DMS 273 (cell line): ENCODE data around the gene FGGY.
"Not testable (repeated sequence)": the region's sequence is repeated elsewhere in the genome, so short reads cannot be mapped to it uniquely, and the experiment has no call there.

Source experiments
- DNase-seq: peaks from one replicate; lab custom pipeline; 2025; ENCODE audit not compliant: unreplicated experiment; lab: John Stamatoyannopoulos, UW

The FGGY gene

DNA sequence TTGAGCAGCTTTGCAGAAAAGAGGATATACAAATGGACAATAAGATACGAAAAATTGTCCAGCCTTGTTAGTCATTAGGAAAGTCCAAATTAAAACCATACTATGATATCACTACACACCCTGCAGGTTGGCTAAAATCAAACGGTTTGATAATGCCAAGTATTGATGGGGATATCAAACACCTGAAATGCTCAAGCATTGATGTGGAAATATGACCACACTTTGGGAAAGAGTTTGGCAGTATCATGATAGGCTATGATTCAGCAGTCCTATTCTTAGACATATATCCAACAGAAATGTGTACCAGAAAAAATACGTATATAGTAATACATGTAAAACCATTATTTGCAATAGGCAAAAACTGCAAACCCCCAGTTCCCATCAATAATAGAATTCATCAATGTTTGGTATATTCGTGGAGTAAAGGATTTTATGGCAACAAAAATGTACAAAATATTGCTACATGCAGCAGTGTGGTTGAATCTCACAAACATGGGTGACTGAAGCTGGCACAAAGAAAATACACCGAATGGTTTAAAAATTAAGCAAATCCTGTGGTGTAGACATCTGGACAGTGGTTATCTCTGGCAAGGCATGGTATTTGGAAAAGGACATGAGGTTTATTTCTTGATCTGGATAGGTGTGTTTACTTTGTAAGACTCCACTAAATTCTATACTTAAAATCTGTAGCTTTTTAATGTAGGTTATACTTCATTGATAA lies 243.2 kb downstream of the FGGY start:
- DNase-seq, result no peak

DNA sequence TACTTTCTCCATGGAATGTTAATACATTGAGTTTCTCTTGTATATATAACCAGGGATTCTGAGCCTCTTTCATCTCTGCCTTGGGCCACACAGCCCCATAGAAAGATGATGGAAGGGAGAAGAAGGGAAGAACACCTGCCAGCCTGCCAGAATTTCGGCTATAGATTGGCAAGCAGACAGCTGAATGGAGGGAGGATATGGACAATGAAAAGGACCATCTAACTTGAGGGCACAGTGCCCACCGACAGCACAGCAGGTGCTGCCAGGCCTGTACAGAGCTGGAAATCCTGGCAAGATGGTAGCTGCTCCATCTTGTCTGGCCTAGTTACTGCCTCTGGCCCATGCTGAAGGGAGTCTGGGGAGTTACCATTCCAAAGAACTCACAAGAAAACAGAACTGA lies 244.3 kb downstream of the FGGY start:
- DNase-seq, result peak; percentile 26

DNA sequence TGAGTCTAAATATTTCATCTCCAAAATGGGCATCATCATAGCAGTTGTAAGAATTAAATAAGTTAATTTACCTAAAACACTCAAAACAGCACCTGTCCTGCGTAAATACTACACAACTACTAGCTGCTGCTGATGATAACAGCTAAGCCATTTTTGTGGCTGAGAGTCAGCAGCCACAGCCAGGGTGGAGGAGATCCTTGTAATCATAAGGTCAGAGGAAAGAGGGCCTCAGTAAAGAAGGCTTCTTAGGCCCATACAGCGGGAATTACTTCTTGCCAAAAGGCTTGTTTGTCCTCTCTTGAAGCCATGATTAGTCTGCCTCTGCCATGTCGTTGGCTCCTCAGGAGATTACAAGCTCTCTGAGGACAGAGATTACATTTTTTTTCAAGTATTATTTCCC lies 245.0 kb downstream of the FGGY start:
- no peak for DNase-seq

DNA sequence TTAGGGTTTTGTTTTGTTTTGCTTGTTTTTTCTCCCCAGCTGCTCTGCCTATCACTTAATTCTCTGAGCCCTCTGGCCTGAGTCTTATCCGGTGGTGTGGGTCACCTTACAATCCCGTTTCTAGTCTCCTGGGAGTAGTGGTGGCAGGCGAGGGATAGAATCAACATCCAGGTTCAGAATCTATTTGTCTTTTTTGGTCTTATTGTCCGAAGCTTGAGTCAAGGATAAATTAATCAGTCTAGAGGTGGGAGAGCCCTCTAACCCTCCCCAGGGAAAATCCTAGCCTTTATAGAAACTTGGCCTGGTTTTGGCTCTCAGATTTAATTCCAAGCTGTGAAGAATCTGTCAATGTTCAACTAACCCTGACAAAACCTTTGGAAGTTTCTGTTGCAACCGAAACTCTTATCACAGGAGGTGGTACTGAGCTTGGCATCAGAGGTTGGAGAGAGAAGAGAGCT lies 246.3 kb downstream of the FGGY start:
- DNase-seq, result peak; percentile 50

DNA sequence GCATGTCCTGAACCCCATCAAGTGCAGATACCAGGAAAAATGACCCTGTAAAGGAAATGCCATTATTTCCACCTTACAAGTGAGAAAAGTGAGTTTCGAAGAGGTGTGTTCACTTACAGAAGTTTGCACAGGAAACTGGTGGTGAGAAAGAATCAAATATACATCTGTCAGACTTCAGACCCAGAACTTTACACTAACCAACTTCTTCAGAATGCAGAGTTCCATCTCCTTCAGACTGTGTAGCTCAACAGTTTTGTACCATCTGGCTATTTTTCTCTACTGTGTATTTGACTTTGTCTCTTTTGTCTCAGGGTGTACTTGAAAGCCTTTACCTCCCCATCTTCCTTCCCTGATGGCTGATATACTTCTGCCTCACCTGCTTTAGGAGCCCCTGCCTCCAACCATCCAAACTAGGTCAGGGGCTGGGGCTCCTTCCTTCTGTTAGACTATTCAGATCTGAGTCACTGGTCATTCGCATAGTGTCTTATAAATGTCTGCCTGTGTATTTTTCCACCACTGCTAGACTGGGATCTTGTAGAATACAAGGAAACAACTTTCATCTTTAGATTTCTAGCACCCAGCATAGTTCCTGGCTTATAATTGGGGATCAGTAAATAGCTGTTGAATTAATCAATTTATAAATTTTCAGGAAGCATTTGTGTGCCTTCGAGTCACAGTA lies 247.9 kb downstream of the FGGY start:
- DNase-seq, result no peak

DNA sequence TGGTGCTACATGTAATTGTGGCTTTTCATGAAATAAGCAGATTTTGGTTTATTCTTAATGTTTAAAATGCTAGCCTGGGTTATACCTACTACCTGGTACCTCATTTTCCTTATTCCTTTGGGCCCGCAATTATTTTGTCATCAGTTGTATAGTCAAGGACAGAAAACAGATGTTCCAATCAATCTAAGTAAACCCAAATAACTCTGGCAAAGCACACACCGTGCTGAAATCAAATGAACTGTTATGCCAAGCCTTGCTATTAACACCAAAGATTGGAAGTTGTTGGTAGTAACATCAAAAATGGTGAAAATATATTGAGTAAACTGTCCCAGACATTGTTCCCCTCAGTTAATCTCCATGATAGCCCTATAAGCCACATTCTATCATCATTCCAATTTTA lies 248.9 kb downstream of the FGGY start:
- no peak for DNase-seq

DNA sequence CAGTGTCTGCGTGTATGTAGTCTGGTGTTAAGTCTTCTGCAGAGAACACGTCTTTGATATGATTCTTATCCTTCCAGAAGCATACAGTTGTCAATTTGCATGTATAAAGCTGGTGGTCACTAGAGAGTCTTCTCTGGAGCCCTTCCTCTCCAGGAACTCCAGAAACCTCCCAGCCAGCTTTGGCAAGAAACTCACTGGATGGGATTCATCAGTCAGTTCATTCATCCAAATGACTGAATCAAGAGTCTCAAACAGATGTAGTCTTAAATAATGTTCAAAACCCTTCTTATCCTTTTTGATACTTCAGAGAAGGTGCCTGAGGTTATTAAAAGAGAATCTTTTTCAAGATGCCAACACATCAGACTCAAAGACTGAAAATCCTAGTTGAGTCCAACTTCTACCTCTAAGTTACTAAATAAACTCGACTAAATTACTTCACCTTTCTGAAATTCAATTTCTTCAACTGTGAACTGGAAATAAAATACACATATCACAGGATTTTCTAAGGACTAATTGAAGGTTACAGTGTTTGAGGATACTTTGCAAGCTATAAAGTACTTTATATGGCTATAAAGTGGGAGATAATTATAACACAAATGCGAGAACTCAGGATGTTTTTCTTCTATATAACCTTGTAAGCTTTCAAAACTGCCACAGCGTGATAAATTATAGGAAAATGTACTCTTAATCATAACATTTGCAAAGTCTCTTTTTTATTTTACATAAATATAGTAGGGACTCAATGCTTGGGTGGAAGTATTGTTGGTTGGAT lies 252.4 kb downstream of the FGGY start:
- no peak for DNase-seq

DNA sequence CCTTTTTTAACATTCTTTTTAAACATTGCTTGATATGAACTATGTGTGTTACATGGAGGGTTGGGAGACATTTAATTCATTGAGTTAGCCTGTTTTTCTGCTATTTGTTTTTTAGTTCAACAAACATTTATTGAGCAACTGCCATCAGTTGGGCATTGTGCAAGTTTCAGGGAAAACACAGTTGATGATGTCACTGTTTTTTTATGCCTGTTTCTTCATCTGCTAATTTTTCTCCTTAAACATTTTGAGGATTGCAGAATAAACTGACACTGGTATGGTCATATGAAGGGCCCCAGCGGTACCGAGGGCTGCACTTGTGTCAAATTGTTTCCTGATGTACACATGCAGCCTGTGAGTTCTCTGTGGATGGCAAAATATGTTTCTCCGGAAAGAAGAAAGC lies 253.0 kb downstream of the FGGY start:
- no peak for DNase-seq

DNA sequence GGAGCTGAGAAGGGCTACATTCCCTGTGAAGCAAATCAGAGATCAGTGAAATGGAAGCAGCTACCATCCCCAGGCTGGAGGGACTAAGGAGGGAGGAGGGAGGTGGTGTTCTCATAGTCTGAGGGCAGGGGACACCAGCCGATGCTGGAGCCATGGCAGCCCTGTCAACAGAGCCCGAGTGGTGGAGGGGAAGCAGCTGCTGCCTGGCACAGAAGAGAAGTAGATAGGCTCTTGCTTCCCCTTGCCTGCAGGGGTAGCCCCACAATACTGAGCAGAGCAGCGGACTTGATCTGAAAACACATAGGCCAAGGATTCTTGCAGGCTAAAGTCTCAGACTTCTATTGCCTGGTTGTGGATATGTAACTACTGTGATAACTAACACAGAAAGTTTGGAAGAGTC lies 255.1 kb downstream of the FGGY start:
- DNase-seq, result peak; percentile 3

DNA sequence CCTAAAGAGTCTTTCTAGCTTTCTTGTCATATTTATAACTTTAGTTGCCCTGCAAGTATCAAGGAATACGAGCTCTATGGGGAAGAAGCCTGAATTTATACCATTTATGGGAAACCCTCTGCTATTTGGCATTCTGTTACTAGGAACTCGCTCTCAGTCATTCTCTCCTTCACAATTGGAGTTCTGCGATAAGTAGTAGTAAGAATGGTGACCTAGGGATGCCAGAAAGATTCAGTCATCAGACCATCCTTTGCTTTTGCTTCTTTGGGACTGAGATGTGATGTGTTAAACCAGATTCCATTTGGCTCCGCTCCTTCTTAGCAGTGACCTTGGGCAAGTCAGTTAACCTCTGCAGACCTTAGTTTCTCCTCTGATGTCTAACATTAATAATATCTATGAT lies 256.5 kb downstream of the FGGY start:
- DNase-seq, result no peak

DNA sequence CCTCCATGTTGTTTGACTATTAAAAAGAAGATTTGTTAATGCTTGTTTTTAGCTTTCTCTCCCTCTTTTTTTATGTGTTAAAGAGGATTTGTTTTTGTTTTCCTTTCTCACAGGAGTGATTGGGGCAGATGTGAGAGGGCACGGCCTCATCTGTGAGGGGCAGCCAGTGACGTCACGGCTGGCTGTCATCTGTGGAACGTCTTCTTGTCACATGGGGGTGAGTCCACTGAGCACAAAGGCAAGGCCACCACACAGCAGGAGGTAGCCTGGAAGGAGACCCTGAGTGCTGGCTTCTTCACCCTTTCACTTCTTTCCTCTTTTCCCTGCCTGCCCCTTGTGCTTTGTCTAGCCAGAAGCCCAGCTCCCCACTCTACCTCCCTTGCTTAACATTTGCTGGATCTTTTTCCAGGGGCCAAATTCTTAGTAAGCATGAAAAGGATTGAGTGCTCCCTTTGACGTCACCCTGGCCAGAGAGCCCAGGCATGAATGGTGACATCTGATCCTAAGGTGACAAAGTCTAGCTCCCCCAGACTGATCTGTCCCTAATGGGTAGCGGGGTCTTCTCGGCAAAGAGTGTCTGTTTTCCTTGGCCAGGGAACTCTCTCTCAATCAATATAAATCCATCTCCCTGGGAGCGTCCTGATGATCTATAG lies 257.2 kb downstream of the FGGY start:
- no peak for DNase-seq

DNA sequence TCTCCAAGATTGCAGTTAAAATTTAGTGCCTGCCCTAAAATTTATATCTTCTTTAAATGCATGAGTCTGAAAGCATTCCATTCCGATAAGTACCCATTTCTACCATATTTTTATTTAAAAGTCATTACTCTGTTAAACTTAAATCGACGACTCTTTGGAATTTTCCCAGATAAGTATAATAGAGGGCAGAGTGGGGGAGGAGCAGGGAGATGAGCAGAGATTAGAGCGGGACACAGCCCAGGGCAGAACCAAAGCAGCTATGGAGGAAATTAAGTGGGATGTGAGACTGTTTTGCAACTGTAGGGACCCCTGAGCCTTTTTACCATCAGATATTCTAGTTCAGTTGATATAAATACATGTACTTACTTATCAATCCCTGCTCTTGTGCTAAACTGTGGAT lies 257.9 kb downstream of the FGGY start:
- DNase-seq, result no peak

DNA sequence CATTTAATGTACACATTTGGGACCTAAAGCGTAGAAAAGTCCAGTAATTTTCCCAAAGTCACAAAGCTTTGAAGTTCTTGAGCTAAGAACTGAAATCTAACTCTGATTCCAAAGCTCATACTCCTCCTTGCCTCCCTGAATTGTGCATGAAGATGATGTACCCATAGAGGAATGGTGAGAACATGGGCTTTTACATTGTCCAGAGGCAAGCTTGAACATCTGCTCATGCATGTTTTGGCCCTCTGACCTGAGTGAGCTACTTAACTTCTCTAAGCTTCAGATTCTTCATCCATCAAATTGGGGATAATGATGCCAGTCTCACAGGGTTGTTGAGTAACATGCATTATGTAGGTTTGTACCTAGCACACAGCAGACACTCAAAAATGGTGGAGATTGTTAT lies 259.5 kb downstream of the FGGY start:
- no peak for DNase-seq

DNA sequence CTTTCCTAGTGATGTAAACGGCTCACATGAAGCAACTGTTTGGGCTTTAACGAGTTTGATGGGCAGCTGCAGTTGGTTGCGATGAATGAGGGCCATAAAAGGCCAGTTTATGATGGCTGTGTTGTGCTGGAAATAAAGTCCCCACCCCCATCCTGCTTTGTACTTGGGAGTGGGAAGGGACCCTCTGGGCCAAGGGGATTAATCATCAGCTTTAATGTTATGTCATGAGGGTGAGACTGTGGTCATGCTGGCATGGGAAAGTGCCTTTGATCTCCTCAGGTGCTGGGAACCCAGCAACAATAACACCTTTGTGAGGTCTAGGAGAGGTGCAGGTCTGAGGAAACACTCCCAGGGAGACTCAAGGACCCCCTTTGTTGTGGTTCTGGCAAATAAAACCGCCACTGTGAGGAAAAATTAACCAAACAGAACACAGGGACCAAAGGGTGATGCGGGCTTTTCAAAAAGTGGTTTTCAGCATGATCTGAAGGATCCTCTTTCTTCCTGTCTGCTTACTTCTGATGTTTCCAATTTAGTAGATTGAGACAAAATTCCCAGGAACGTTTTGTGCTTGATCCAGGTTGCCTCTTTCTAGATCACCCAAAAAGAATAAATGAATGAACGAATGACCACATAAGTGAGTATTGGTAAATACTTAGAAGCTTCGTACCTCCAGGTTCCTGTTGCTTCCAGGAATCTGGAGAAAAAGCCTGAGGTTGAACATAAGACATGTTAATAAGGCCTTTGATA lies 260.1 kb downstream of the FGGY start:
- DNase-seq, result no peak

DNA sequence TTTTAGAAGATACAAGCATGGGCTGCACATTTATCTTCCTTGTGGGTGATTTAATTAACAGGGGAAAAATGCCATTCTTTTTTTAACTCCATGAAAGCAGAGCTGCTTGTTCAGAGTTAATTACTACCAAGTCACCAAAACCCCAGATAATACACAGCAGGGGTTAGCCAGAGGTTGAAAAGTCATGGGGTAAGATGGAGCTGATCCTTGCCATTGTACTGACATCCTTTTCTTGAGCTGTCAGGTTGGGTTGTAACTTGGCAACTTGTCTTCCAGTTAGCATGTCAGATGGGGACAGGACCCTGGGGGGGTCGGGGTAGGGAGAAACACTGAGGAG lies 260.6 kb downstream of the FGGY start:
- DNase-seq, result no peak

DNA sequence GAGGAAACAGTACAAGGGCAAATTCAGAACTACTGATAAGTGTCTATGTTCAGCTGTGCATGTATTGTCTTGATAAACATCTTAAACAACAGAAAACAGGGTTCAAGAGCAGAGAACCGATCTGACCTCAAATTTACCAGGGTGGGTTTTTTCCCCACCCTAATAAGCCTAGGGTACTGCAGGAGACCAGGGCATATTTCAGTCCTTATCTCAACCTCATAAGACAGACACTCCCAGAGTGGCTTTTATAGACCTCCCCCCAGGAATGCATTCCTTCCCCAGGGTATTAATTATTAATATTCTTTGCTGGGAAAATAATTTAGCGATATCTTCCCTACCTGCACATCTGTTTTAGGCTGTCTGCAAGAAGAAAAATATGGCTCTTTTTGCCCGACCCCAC lies 261.7 kb downstream of the FGGY start:
- DNase-seq, result not testable (repeated sequence)

DNA sequence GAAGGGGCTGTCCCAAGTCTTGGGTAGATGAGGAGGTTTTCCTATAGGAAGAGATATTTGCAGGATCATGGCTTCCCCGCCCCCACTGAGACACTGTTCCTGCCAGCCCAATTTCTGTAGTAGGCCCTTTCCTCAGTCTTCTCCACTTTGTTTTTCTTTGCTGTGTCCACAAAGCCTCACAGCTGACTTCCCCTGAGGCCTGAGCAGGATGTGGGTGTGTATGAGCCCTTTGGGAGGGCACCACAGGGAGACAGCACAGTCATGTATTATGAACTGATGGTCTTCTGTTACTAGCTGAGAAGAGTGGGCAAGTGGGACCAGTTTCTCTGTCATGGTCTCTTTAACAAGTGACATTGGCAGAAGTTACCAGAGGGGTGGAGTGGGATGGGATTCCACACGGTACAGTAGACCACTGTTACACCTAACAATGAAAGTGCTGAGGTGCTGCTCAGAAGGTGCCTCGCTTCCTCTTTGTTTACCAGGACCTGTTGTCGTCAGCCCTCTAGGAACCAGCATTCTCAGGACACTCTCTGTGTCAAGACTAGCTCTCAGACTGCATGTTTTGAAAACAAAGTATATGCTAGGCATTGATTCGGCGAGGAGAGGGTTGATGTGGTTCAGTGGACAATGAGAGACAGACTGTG lies 264.0 kb downstream of the FGGY start:
- no peak for DNase-seq

DNA sequence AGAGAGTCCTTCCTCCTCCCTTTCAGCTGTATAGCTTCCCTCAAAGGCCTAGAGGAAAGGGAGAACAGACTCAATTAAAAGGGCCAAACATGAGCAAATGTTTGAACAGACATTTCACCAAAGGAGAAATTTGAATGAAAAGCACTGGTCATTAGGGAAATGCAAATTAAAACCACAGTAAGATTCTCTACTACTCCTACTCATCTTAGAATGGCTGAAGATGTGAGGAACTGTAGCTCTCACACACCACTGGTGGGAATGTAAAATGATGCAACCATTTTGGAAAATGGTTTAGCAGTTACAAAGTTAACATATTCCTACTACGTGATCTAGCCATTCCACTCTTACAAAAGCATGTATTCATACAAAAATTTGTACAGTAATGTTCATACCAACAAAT lies 264.9 kb downstream of the FGGY start:
- no peak for DNase-seq

DNA sequence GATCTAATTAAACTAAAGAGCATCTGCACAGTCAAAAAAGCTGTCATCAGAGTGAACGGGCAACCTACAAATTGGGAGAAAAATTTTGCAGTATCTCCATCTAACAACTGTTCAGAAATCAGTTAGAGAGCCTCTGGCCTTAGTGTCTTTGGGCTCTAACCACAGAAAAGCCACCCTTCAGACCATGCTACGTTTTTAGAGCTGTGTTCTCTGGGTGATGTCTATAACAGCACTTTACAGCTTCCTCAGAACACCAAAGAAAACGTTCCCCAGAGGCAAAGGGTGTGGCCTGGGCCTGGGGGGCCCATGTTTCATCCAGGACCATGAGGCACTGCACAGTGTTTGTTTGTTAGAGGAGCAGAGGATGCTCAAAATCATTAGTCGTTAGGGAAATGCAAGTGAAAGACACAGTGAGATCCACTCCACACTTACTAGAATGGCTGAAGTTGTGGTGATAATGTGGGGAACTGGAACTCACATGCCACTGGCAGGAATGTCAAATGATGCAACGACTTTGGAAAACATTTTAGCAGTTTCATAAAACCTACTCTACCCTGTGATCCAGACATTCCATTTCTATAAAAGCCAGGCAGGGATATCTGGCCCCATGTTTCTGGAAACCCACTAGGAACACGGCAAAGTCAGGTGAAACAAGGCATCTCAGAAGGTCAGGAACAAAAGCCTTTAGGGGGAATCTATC lies 267.4 kb downstream of the FGGY start:
- DNase-seq, result no peak
